ENCODE measurements around the gene SFN.

- TF ChIP-seq, protein P1, sequence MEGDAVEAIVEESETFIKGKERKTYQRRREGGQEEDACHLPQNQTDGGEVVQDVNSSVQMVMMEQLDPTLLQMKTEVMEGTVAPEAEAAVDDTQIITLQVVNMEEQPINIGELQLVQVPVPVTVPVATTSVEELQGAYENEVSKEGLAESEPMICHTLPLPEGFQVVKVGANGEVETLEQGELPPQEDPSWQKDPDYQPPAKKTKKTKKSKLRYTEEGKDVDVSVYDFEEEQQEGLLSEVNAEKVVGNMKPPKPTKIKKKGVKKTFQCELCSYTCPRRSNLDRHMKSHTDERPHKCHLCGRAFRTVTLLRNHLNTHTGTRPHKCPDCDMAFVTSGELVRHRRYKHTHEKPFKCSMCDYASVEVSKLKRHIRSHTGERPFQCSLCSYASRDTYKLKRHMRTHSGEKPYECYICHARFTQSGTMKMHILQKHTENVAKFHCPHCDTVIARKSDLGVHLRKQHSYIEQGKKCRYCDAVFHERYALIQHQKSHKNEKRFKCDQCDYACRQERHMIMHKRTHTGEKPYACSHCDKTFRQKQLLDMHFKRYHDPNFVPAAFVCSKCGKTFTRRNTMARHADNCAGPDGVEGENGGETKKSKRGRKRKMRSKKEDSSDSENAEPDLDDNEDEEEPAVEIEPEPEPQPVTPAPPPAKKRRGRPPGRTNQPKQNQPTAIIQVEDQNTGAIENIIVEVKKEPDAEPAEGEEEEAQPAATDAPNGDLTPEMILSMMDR (IDR thresholded peaks at IDR 0.05): no peak
- TF ChIP-seq POLR2A (IDR thresholded peaks at IDR 0.05): no peak
- no peak for TF ChIP-seq POLR2AphosphoS5 (IDR thresholded peaks at IDR 0.05)
- TF ChIP-seq EP300 (IDR thresholded peaks at IDR 0.05): no peak
These were observed 6.8 kb upstream of the SFN start for GRCh38 chr1:26856181-26856580.
